H9 (cell line): ENCODE measurements around the gene POLN. TPM values are rescaled to one million over a fixed set of nuclear protein-coding genes. Genes with fewer than 3 reads are reported as not detected.

ENCODE experiments used
- DNase-seq: peaks from one replicate; pipeline ENCODE4 v3.0.0-alpha.2; 2017
- H2AFZ ChIP-seq: one replicate; pipeline ENCODE4 v1.6.1; 2013; ENCODE audit warnings: mild to moderate bottlenecking, low read length, control low read depth, moderate library complexity
- H2AK5ac ChIP-seq: 2 replicates; pipeline ENCODE4 v1.6.1; 2013; ENCODE audit warnings: low read length, control low read depth, mixed read lengths; ENCODE audit not compliant: insufficient read length
- H2BK120ac ChIP-seq: one replicate; pipeline ENCODE4 v1.6.1; 2013; ENCODE audit warnings: low read depth, mild to moderate bottlenecking, low read length, control low read depth, inconsistent platforms; ENCODE audit not compliant: poor library complexity, severe bottlenecking
- H2BK12ac ChIP-seq: 2 replicates; pipeline ENCODE4 v1.6.1; 2013; ENCODE audit warnings: low read length, control low read depth, mixed read lengths, low read depth; ENCODE audit not compliant: insufficient read length
- H2BK15ac ChIP-seq: 2 replicates; pipeline ENCODE4 v1.6.1; 2013; ENCODE audit warnings: low read depth, low read length, control low read depth
- H2BK20ac ChIP-seq: one replicate; pipeline ENCODE4 v1.6.1; 2013; ENCODE audit warnings: low read depth, mild to moderate bottlenecking, low read length, control low read depth, inconsistent platforms; ENCODE audit not compliant: poor library complexity, severe bottlenecking
- H2BK5ac ChIP-seq: 2 replicates; pipeline ENCODE4 v1.6.1; 2013; ENCODE audit warnings: low read length, control low read depth, mixed read lengths; ENCODE audit not compliant: insufficient read length
- H3K14ac ChIP-seq: 2 replicates; pipeline ENCODE4 v1.6.1; 2013; ENCODE audit warnings: low read length, control low read depth; ENCODE audit not compliant: insufficient read depth
- H3K18ac ChIP-seq: 2 replicates; pipeline ENCODE4 v1.6.1; 2013; ENCODE audit warnings: low read depth, mild to moderate bottlenecking, mixed read lengths, low read length, control low read depth; ENCODE audit not compliant: insufficient read length
- H3K23ac ChIP-seq: 2 replicates; pipeline ENCODE4 v1.6.1; 2013; ENCODE audit warnings: low read length, control low read depth, mixed read lengths, low read depth; ENCODE audit not compliant: insufficient read length
- H3K23me2 ChIP-seq: 2 replicates; pipeline ENCODE4 v1.6.1; 2013; ENCODE audit warnings: low read depth, mild to moderate bottlenecking, mixed read lengths, low read length, control low read depth; ENCODE audit not compliant: insufficient read length, poor library complexity, severe bottlenecking
- H3K27ac ChIP-seq: 2 replicates; pipeline ENCODE4 v1.5.1; 2013; ENCODE audit warnings: low read length, control low read depth, mixed read lengths, low read depth; ENCODE audit not compliant: insufficient read length
- H3K27me3 ChIP-seq: 2 replicates; pipeline ENCODE4 v1.6.1; 2013; ENCODE audit warnings: low read length, control low read depth, inconsistent platforms; ENCODE audit not compliant: insufficient read depth
- H3K4ac ChIP-seq: 2 replicates; pipeline ENCODE4 v1.6.1; 2013; ENCODE audit warnings: low read depth, mild to moderate bottlenecking, control low read depth, inconsistent platforms, low read length, moderate library complexity
- H3K4me1 ChIP-seq: 2 replicates; pipeline ENCODE4 v1.6.1; 2013; ENCODE audit warnings: low read length, control low read depth, inconsistent platforms; ENCODE audit not compliant: insufficient read depth
- H3K4me2 ChIP-seq: 2 replicates; pipeline ENCODE4 v1.6.1; 2013; ENCODE audit warnings: low read length, control low read depth, mixed read lengths; ENCODE audit not compliant: insufficient read length, insufficient read depth
- H3K56ac ChIP-seq: 2 replicates; pipeline ENCODE4 v1.6.1; 2013; ENCODE audit warnings: low read depth, mild to moderate bottlenecking, mixed read lengths, low read length, control low read depth; ENCODE audit not compliant: insufficient read length
- H3K79me1 ChIP-seq: 2 replicates; pipeline ENCODE4 v1.6.1; 2013; ENCODE audit warnings: low read depth, mild to moderate bottlenecking, moderate library complexity, low read length, control low read depth, inconsistent platforms; ENCODE audit not compliant: insufficient read depth, poor library complexity, severe bottlenecking
- H3K79me2 ChIP-seq: 2 replicates; pipeline ENCODE4 v1.6.1; 2013; ENCODE audit warnings: low read length, control low read depth, inconsistent platforms; ENCODE audit not compliant: insufficient read depth
- H3K9ac ChIP-seq: 2 replicates; pipeline ENCODE4 v1.6.1; 2013; ENCODE audit warnings: low read length, control low read depth, mixed read lengths; ENCODE audit not compliant: insufficient read length; ENCODE audit errors: extremely low read depth
- H3K9me3 ChIP-seq: one replicate; pipeline ENCODE4 v1.6.1; 2013; ENCODE audit warnings: low read depth, low read length, inconsistent platforms; ENCODE audit not compliant: control insufficient read depth
- H3T11ph ChIP-seq: one replicate; pipeline ENCODE4 v1.6.1; 2013; ENCODE audit warnings: mild to moderate bottlenecking, low read length, control low read depth, inconsistent platforms
- H4K20me1 ChIP-seq: one replicate; pipeline ENCODE4 v1.6.1; 2013; ENCODE audit not compliant: control insufficient read depth, insufficient read length, insufficient read depth
- H4K5ac ChIP-seq: 2 replicates; pipeline ENCODE4 v1.6.1; 2013; ENCODE audit warnings: low read depth, mild to moderate bottlenecking, mixed read lengths, low read length, control low read depth; ENCODE audit not compliant: insufficient read length
- H4K8ac ChIP-seq: replicated peaks from 2 replicates; pipeline ENCODE4 v1.6.1; 2013; ENCODE audit warnings: low read length, control low read depth, mixed read lengths, low read depth; ENCODE audit not compliant: insufficient read length
- H4K91ac ChIP-seq: 2 replicates; pipeline ENCODE4 v1.6.1; 2013; ENCODE audit warnings: low read depth, mild to moderate bottlenecking, moderate library complexity, mixed read lengths, low read length, control low read depth; ENCODE audit not compliant: insufficient read length
- H3K27ac Mint-ChIP-seq, 3 experiments: 2 replicates in 2 of 3; 3 replicates in 1 of 3; pipeline ENCODE4 v1.8.0; 2020 to 2021; ENCODE audit warnings: mixed read lengths in 3 of 3, mild to moderate bottlenecking in 1 of 3, moderate library complexity in 1 of 3
- H3K27me3 Mint-ChIP-seq: 2 replicates; pipeline ENCODE4 v1.8.0; 2021; ENCODE audit warnings: low read depth, mild to moderate bottlenecking, moderate library complexity, mixed read lengths
- H3K36me3 Mint-ChIP-seq, 3 experiments: 2 replicates in 2 of 3; 3 replicates in 1 of 3; pipeline ENCODE4 v1.8.0; 2020 to 2021; ENCODE audit warnings: low read depth in 3 of 3, mixed read lengths in 3 of 3; ENCODE audit not compliant: insufficient read depth in 1 of 3
- H3K4me1 Mint-ChIP-seq, 2 experiments: 2 replicates each; pipeline ENCODE4 v1.8.0; 2020; ENCODE audit warnings: mixed read lengths in 2 of 2
- H3K4me3 Mint-ChIP-seq, 2 experiments: 2 replicates in 1 of 2; 3 replicates in 1 of 2; pipeline ENCODE4 v1.8.0; 2020 to 2021; ENCODE audit warnings: mild to moderate bottlenecking in 2 of 2, mixed read lengths in 2 of 2, moderate library complexity in 1 of 2
- H3K9me3 Mint-ChIP-seq, 2 experiments: 2 replicates in 1 of 2; 3 replicates in 1 of 2; pipeline ENCODE4 v1.8.0; 2020; ENCODE audit warnings: mild to moderate bottlenecking in 2 of 2, mixed read lengths in 2 of 2, moderate library complexity in 1 of 2
- CTCF ChIP-seq: fragments of 200-600 bp; sonication (generic); conservative IDR thresholded peaks from 3 replicates; pipeline ENCODE4 v1.8.0; 2021; ENCODE audit warnings: antibody characterized with exemption, mild to moderate bottlenecking
- WGBS: extraction: QIAGEN DNeasy Blood & Tissue Kit; methylation state at CpG from one replicate; pipeline ENCODE4 v1.1.7; 2013; ENCODE audit warnings: missing lambda C conversion rate, low lambda C conversion rate, mixed read lengths; ENCODE audit not compliant: insufficient read length; ENCODE audit errors: extremely low coverage; 5-methylcytosine and 5-hydroxymethylcytosine counted together
- total RNA-seq: library from RNA; stranded (reverse); gene quantifications from 2 replicates; pipeline ENCODE4 v1.2.1, GENCODE V29; 2021

The POLN gene
- total RNA-seq, 1 experiment from 2014 or later = 0.74 TPM

GRCh38 chr4:2262944-2263250 is 21.0 kb upstream of the POLN start:
- no peak overlapping the region for H3K27ac ChIP-seq
- TF ChIP-seq CTCF = no peak

More at GRCh38 chr4:2262944-2263250, 21.0 kb upstream of the POLN start:
- H3K4ac ChIP-seq = no peak overlapping the region
- peaks cover 9% of the 10 kb centered on the region for H3K23me2 ChIP-seq
- no peak overlapping the region for H4K5ac ChIP-seq
- Mint-ChIP-seq H3K9me3 (no peaks in the 10 kb centered on the region), H3K4me3 (peak overlapping the region; percentile 56 to 77), H3K36me3 (no peaks in the 10 kb centered on the region), H3K4me1 (peaks cover 11 to 13% of the 10 kb centered on the region in 2 experiments), H3K27me3 (no peaks in the 10 kb centered on the region), H3K27ac (no peak overlapping the region)
- H3K18ac ChIP-seq = peak overlapping the region; percentile 71
- H3K4me2 ChIP-seq = peak overlapping the region; percentile 70
- no peak for DNase-seq
- no peak overlapping the region for H2BK5ac ChIP-seq
- no peak overlapping the region for H2AFZ ChIP-seq
- no peak overlapping the region for H3K23ac ChIP-seq
- peak overlapping the region; percentile 28; the same call in 1 of the 2 replicates for H3K14ac ChIP-seq
- H2BK20ac ChIP-seq = no peak overlapping the region
- no peak overlapping the region for H3K56ac ChIP-seq
- no peak overlapping the region for H2BK120ac ChIP-seq
- H3K4me1 ChIP-seq = peaks cover 2% of the 10 kb centered on the region; the same call in 1 of the 2 replicates
- no peak overlapping the region for H4K8ac ChIP-seq
- no peak overlapping the region for H4K91ac ChIP-seq
- no peaks in the 10 kb centered on the region for H3K27me3 ChIP-seq
- H3K9me3 ChIP-seq = no peaks in the 10 kb centered on the region
- peaks cover 2% of the 10 kb centered on the region for H4K20me1 ChIP-seq
- WGBS = no CpG with 5 or more reads among the region's 13 CpGs
- no peak overlapping the region; the same call in 1 of the 2 replicates for H2BK15ac ChIP-seq
- H2AK5ac ChIP-seq = no peak overlapping the region
- H3K79me1 ChIP-seq = no peaks in the 10 kb centered on the region
- H3T11ph ChIP-seq = no peak overlapping the region
- no peaks in the 10 kb centered on the region for H3K79me2 ChIP-seq
- H2BK12ac ChIP-seq = no peak overlapping the region
- H3K9ac ChIP-seq = peak overlapping the region; percentile 17
